Ishikawa (cell line): ENCODE data around the gene FUNDC2.

Experiments
- CEBPB ChIP-seq: IDR thresholded peaks from 2 replicates; pipeline ENCODE4 v1.6.1; 2012
- CREB1 ChIP-seq: IDR thresholded peaks from 2 replicates; pipeline ENCODE4 v1.6.1; 2012; ENCODE audit warnings: low read depth
- EGR1 ChIP-seq: IDR thresholded peaks from 2 replicates; pipeline ENCODE4 v1.6.1; 2012
- EP300 ChIP-seq: IDR thresholded peaks from 2 replicates; pipeline ENCODE4 v1.6.1; 2012; ENCODE audit warnings: borderline replicate concordance
- FOXM1 ChIP-seq: IDR thresholded peaks from 2 replicates; pipeline ENCODE4 v1.6.1; 2012; ENCODE audit warnings: low read depth, borderline replicate concordance
- NFIC ChIP-seq: IDR thresholded peaks from 2 replicates; pipeline ENCODE4 v1.6.1; 2012
- RAD21 ChIP-seq: IDR thresholded peaks from 2 replicates; pipeline ENCODE4 v1.6.1; 2012; ENCODE audit warnings: low read depth
- TAF1 ChIP-seq: IDR thresholded peaks from 2 replicates; pipeline ENCODE4 v1.6.1; 2012; ENCODE audit warnings: low read depth, mild to moderate bottlenecking
- TCF12 ChIP-seq: IDR thresholded peaks from 2 replicates; pipeline ENCODE4 v1.6.1; 2012; ENCODE audit warnings: low read depth
- TEAD4 ChIP-seq: IDR thresholded peaks from 2 replicates; pipeline ENCODE4 v1.6.1; 2012
- YY1 ChIP-seq: IDR thresholded peaks from 2 replicates; pipeline ENCODE4 v1.6.1; 2012; ENCODE audit warnings: low read depth
- ZBTB7A ChIP-seq: IDR thresholded peaks from 2 replicates; pipeline ENCODE4 v1.6.1; 2012; ENCODE audit warnings: low read depth
- TF ChIP-seq, protein P1 (sequence below): IDR thresholded peaks from 2 replicates; pipeline ENCODE4 v1.6.1; 2012; ENCODE audit warnings: low read depth, mild to moderate bottlenecking
- TF ChIP-seq, protein P2 (sequence below): IDR thresholded peaks from 2 replicates; pipeline ENCODE4 v1.6.1; 2012
- TF ChIP-seq, protein P3 (sequence below): IDR thresholded peaks from 2 replicates; pipeline ENCODE4 v1.6.1; 2012

The FUNDC2 gene

DNA sequence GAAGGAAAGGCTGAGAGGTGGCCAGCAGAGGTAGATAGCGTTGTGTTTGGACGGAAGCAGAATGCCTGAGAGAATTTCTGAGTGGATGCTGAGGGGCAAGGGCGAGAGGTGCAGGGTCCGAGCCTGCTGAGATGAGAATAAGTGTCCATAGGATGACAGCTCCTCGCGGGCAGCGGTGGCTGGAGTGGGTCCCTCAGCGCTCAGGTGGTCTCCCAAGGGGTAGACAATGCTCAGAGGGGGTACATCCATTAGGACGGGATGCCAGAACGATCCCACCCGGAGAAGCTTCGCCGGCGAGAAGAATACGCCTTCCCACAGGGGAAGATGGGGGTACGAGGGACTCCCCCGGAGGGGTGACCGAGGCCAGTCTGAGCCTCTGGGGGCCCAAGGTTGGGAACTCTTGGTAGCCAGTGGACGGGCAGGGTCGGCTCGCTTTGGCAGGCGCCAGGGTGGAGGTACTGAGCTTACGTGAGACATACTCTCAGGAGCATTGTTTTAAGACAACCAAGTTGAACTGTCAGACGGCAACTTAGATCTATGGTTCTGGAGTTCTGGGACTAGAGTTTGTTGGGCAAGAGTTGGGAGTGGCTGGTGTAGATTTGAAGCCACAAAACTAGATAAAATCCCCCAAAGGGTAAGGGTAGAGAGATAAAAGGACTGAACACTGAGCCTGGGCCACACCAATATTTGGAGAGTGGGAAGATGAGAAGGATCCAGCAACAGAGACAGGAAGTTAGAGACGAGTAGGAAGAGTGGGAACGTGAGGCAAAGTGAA is 60.5 kb downstream of the FUNDC2 start:
- TF ChIP-seq ZBTB7A = no peak
- no peak for TF ChIP-seq RAD21
- TF ChIP-seq YY1 = no peak
- TF ChIP-seq FOXM1 = no peak
- TF ChIP-seq, protein P1, sequence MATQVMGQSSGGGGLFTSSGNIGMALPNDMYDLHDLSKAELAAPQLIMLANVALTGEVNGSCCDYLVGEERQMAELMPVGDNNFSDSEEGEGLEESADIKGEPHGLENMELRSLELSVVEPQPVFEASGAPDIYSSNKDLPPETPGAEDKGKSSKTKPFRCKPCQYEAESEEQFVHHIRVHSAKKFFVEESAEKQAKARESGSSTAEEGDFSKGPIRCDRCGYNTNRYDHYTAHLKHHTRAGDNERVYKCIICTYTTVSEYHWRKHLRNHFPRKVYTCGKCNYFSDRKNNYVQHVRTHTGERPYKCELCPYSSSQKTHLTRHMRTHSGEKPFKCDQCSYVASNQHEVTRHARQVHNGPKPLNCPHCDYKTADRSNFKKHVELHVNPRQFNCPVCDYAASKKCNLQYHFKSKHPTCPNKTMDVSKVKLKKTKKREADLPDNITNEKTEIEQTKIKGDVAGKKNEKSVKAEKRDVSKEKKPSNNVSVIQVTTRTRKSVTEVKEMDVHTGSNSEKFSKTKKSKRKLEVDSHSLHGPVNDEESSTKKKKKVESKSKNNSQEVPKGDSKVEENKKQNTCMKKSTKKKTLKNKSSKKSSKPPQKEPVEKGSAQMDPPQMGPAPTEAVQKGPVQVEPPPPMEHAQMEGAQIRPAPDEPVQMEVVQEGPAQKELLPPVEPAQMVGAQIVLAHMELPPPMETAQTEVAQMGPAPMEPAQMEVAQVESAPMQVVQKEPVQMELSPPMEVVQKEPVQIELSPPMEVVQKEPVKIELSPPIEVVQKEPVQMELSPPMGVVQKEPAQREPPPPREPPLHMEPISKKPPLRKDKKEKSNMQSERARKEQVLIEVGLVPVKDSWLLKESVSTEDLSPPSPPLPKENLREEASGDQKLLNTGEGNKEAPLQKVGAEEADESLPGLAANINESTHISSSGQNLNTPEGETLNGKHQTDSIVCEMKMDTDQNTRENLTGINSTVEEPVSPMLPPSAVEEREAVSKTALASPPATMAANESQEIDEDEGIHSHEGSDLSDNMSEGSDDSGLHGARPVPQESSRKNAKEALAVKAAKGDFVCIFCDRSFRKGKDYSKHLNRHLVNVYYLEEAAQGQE = no peak
- TF ChIP-seq EGR1 = no peak
- TF ChIP-seq, protein P2, sequence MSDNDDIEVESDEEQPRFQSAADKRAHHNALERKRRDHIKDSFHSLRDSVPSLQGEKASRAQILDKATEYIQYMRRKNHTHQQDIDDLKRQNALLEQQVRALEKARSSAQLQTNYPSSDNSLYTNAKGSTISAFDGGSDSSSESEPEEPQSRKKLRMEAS = no peak
- no peak for TF ChIP-seq EP300

DNA sequence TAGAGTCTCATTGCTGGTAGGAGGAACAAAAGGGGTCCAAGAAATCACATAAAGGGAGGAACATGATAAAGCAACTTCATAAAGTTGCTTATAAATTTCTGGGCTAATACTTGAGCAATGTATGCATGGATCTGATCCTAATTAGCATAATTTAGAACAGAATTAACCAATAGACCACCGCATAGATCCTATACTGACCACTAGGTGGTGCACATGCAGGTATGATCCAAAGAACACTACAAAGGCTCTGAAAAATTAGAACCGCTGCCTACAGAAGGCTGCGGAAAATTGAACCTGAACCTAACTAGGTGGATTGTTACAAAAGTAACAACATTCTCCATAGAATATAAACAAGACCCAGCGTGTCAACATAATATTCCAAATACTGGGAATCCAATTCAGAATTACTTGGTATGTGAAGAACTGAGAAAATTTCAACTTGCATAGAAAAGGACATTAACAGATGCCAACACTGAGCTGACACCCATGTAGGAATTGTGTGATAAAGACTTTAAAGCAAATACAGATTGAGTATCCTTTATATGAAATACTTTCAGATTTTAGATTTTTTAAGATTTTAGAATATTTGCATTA is 67.9 kb downstream of the FUNDC2 start:
- TF ChIP-seq RAD21 = peak; percentile 31; the same call in 1 of the 2 replicates
- no peak for TF ChIP-seq EGR1

DNA sequence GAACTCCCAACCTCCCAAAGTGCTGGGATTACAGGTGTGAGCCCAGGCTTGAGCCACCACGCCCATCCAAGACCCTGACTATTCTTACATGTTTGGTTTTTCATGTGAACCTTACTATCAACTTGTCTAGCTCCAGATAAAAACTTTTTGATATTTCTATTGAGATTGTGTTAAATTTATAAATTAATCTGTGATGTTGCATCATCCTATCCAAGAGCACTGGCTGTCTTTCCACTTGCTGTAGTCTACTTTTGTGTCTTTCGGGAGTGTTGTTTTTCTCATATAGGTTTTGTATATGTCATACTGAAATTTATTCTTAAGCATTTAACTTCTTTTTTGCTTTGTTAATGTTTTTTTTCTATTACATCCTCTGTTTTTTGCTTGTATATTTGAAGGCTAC is 79.3 kb downstream of the FUNDC2 start:
- TF ChIP-seq, protein P3, sequence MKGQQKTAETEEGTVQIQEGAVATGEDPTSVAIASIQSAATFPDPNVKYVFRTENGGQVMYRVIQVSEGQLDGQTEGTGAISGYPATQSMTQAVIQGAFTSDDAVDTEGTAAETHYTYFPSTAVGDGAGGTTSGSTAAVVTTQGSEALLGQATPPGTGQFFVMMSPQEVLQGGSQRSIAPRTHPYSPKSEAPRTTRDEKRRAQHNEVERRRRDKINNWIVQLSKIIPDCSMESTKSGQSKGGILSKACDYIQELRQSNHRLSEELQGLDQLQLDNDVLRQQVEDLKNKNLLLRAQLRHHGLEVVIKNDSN = no peak
- TF ChIP-seq RAD21 = no peak
- TF ChIP-seq, protein P2 = no peak
- TF ChIP-seq TEAD4 = no peak
- no peak for TF ChIP-seq TCF12
- TF ChIP-seq TAF1 = no peak
- no peak for TF ChIP-seq NFIC

DNA sequence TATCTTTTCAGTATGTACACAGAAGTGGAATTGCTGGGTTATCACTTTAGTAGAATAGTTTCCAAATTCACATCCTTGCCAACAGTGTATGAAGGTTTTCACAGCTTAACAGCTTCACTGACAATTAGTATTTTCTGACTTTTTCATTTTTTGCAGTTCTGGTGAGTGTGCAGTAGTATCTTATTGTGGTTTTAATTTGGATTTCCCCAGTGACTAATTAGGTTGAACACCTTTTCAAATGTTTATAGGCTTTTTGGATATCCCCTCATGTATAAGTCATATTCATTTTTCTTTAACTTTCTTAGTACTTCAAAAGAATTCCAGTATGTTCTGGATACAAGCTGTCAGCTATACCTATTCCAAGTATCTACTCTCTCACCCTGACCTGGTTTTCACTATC is 81.8 kb downstream of the FUNDC2 start:
- TF ChIP-seq EP300 = no peak
- no peak for TF ChIP-seq TEAD4
- no peak for TF ChIP-seq TCF12
- TF ChIP-seq FOXM1 = no peak
- TF ChIP-seq CEBPB = no peak
- TF ChIP-seq CREB1 = no peak
- no peak for TF ChIP-seq YY1
- TF ChIP-seq NFIC = no peak
- TF ChIP-seq RAD21 = no peak
- TF ChIP-seq, protein P3 = no peak
- TF ChIP-seq ZBTB7A = no peak
- no peak for TF ChIP-seq TAF1
- TF ChIP-seq, protein P2 = no peak
